ENCODE results near the gene TLE5.

DNA sequence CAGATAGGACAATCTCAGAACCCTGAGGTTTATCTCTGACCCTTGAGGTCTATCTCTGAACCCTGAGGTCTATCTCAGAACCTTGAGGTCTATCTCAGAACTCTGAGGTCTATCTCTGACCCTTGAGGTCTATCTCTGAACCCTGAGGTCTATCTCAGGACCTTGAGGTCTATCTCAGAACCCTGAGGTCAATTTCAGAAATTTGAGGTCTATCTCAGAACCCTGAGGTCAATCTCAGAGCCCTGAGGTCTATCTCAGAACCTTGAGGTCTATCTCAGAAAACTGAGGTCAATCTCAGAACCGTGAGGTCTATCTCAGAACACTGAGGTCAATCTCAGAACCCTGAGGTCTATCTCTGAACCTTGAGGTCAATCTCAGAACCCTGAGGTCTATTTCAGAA, 35.5 kb downstream of the TLE5 start:
- TF ChIP-seq, protein P1, sequence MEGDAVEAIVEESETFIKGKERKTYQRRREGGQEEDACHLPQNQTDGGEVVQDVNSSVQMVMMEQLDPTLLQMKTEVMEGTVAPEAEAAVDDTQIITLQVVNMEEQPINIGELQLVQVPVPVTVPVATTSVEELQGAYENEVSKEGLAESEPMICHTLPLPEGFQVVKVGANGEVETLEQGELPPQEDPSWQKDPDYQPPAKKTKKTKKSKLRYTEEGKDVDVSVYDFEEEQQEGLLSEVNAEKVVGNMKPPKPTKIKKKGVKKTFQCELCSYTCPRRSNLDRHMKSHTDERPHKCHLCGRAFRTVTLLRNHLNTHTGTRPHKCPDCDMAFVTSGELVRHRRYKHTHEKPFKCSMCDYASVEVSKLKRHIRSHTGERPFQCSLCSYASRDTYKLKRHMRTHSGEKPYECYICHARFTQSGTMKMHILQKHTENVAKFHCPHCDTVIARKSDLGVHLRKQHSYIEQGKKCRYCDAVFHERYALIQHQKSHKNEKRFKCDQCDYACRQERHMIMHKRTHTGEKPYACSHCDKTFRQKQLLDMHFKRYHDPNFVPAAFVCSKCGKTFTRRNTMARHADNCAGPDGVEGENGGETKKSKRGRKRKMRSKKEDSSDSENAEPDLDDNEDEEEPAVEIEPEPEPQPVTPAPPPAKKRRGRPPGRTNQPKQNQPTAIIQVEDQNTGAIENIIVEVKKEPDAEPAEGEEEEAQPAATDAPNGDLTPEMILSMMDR (IDR thresholded peaks at IDR 0.05; ENCODE audit: insufficient read depth, low read length, poor library complexity, severe bottlenecking) = no peak
- no peak for TF ChIP-seq EZH2phosphoT487 (conservative IDR thresholded peaks at IDR 0.05; ENCODE audit: low read length)

Data from SU-DHL-6 (cell line).